ENCODE data around the gene PAGR1.

DNA sequence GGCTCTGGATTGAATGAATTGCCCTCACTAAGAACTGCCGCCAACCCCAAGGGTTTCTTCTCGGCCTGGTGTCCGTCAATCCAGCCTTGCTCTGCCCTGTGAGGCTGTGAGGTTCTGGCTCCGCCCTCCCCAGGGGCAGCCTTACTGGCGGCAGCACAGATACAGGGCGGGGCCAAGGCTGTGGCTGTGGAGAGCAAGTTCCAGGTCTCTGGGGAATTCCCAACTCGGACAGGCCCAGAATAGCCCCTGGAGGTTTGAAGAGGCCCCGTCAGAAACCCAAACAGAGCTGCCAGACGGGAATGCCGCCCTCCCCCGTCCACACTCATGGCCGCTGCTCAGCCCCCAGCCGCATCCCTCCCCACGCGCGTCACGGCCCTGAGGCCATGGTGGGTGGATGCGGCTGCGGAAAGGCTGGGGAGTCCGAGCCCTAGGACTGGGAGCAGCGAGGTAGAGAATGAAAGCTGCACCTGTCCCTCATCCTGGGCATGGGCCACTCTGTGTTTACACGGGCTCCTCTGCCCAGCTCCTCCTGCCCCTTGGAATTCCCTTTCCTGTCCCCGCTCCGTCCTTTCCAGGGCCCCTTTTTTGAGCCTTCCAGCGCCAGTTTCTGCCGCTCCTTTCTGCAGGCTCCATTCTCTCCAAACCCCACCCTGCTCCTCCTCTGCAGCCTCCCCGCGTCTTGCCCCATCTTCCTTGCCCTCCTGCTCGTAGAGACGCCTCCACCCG, 4.6 kb upstream of the PAGR1 start:
- TF ChIP-seq RAD21 (IDR thresholded peaks at IDR 0.05; ENCODE audit: low read depth) (no peak), FOXM1 (IDR thresholded peaks at IDR 0.05; ENCODE audit: borderline replicate concordance, low read depth) (no peak), TEAD4 (IDR thresholded peaks at IDR 0.05) (no peak)
- TF ChIP-seq, protein P1, sequence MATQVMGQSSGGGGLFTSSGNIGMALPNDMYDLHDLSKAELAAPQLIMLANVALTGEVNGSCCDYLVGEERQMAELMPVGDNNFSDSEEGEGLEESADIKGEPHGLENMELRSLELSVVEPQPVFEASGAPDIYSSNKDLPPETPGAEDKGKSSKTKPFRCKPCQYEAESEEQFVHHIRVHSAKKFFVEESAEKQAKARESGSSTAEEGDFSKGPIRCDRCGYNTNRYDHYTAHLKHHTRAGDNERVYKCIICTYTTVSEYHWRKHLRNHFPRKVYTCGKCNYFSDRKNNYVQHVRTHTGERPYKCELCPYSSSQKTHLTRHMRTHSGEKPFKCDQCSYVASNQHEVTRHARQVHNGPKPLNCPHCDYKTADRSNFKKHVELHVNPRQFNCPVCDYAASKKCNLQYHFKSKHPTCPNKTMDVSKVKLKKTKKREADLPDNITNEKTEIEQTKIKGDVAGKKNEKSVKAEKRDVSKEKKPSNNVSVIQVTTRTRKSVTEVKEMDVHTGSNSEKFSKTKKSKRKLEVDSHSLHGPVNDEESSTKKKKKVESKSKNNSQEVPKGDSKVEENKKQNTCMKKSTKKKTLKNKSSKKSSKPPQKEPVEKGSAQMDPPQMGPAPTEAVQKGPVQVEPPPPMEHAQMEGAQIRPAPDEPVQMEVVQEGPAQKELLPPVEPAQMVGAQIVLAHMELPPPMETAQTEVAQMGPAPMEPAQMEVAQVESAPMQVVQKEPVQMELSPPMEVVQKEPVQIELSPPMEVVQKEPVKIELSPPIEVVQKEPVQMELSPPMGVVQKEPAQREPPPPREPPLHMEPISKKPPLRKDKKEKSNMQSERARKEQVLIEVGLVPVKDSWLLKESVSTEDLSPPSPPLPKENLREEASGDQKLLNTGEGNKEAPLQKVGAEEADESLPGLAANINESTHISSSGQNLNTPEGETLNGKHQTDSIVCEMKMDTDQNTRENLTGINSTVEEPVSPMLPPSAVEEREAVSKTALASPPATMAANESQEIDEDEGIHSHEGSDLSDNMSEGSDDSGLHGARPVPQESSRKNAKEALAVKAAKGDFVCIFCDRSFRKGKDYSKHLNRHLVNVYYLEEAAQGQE (IDR thresholded peaks at IDR 0.05; ENCODE audit: low read depth): no peak
- TF ChIP-seq, protein P2, sequence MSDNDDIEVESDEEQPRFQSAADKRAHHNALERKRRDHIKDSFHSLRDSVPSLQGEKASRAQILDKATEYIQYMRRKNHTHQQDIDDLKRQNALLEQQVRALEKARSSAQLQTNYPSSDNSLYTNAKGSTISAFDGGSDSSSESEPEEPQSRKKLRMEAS (IDR thresholded peaks at IDR 0.05): no peak
